ENCODE results near the gene HSD11B1. TPM values are rescaled to one million over a fixed set of nuclear protein-coding genes. Genes with fewer than 3 reads are reported as not detected.
A peak's percentile ranks its signal among the peaks of the same experiment; 100 is the strongest.

The HSD11B1 gene
- not detected for polyA plus RNA-seq (2013)

DNA sequence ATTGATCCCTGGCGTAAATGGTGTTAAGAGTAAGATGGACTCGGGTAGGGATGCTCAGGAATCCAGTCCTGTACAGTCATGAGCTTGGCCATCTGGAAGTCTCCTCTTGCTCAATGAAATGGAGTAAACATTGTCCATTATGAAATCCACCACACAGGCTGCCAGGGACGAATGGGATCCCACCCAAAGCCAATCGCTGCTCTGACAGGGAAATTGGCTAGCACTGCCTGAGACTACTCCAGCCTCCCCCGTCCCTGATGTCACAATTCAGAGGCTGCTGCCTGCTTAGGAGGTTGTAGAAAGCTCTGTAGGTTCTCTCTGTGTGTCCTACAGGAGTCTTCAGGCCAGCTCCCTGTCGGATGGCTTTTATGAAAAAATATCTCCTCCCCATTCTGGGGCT is at the start of gene HSD11B1:
HSD11B1 (plus strand) TSS at position 263 of the 400 bp plus-strand sequence; CDS start at position 360, 97 bp downstream.
- POLR2A ChIA-PET = no interaction called here
- 91% methylated on average over 4 of the region's 6 CpGs for WGBS (ENCODE audit: insufficient coverage)

DNA sequence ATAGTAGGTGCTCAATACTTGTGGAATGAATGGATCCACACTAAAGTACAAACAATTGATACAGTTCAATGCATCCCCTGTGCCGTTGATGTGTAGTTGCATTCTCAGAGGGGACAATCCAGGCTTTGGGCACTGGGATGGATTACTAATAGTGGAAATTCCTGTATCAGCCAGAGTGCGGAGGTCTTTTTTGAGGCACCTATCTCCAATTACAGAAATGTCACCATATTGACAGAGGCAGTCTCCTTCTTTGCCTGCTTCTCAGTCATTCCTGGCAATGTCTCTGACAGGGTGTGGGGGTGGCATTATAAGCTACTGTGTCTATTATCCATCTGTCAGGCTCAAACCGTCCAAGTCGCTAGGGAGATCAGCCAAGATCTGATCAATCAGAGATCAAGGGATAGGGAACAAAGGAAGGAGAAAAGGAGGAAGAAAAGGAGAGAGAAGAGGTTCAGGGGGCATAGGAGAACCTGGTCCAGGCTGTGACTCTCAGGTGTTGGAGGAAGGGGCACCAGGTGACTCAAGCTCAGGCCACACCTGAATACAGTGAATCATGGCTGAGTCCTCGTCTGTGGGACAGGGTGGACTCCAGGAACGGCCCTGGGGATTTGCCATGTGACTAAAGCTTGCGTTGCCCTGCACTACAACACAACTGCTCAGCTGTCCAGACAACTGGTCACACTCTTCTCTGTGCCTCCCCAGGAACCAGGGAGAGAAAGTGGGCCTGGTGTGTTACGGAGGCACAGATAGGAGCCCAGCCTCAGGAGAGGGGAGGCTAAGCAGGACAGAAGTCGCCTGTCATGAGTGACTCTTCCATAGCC is 49.0 kb upstream of the HSD11B1 start:
- H3K4me3 ChIP-seq (ENCODE audit: control insufficient read depth in 1 of 7, extremely low read depth in 1 of 7, insufficient read depth in 4 of 7, low read depth in 2 of 7, low read length in 6 of 7) = no peak overlapping the region
- no peaks in the 10 kb centered on the region for H3K9me3 ChIP-seq (ENCODE audit: control extremely low read depth in 1 of 5, control insufficient read depth in 4 of 5, insufficient read depth in 2 of 5, low read depth in 1 of 5, low read length in 4 of 5)
- ChIA-PET POLR2A (no interaction called here), CTCF (interaction anchor here (1.0 to 1.4 kb wide), 4 partner anchors 9 to 113 kb away, joined by 3 to 5 read pairs (median 3); partner anchors contain the start of gene G0S2)
- peaks cover 3 to 54% (median 27%) of the 10 kb centered on the region in 5 experiments for H3K27me3 ChIP-seq (replicated peaks in 2 of 5; ENCODE audit: control insufficient read depth in 4 of 5, insufficient read depth in 5 of 5, low read length in 4 of 5)
- H3K27ac ChIP-seq (ENCODE audit: insufficient read depth in 1 of 2, low read depth in 1 of 2, low read length in 2 of 2, poor library complexity in 1 of 2, severe bottlenecking in 2 of 2) = no peak overlapping the region
- peaks cover 9 to 27% (median 25%) of the 10 kb centered on the region in 4 experiments for H3K4me1 ChIP-seq (ENCODE audit: control extremely low read depth in 1 of 4, control insufficient read depth in 4 of 4, insufficient read depth in 4 of 4, low read length in 3 of 4)
- no peaks in the 10 kb centered on the region for H3K36me3 ChIP-seq (ENCODE audit: control insufficient read depth in 4 of 4, insufficient read depth in 4 of 4, low read length in 3 of 4)
- DNase-seq = no peak
- WGBS (ENCODE audit: insufficient coverage) = 96% methylated on average over 4 of the region's 9 CpGs

More for the DNA sequence above, at the start of gene HSD11B1:
- Histone ChIP-seq H3K36me3 (ENCODE audit: control insufficient read depth in 4 of 4, insufficient read depth in 4 of 4, low read length in 3 of 4) (no peaks in the 10 kb centered on the region), H3K4me1 (ENCODE audit: control extremely low read depth in 1 of 4, control insufficient read depth in 4 of 4, insufficient read depth in 4 of 4, low read length in 3 of 4) (no peaks in the 10 kb centered on the region), H3K9me3 (ENCODE audit: control extremely low read depth in 1 of 5, control insufficient read depth in 4 of 5, insufficient read depth in 2 of 5, low read depth in 1 of 5, low read length in 4 of 5) (no peaks in the 10 kb centered on the region), H3K27me3 (replicated peaks in 2 of 5; ENCODE audit: control insufficient read depth in 4 of 5, insufficient read depth in 5 of 5, low read length in 4 of 5) (peaks cover 0 to 2% (median 0%) of the 10 kb centered on the region in 5 experiments), H3K27ac (ENCODE audit: insufficient read depth in 1 of 2, low read depth in 1 of 2, low read length in 2 of 2, poor library complexity in 1 of 2, severe bottlenecking in 2 of 2) (no peak within 1 kb of the TSS), H3K4me3 (ENCODE audit: control insufficient read depth in 1 of 7, extremely low read depth in 1 of 7, insufficient read depth in 4 of 7, low read depth in 2 of 7, low read length in 6 of 7) (no peak within 1 kb of the TSS)
- CTCF ChIA-PET = interaction anchor here (1.4 kb wide), 1 partner anchor 10 kb away, joined by 4 read pairs; no protein-coding TSS in a partner anchor
- DNase-seq = no peak

- Histone ChIP-seq H3K27me3 (replicated peaks in 2 of 5; ENCODE audit: control insufficient read depth in 4 of 5, insufficient read depth in 5 of 5, low read length in 4 of 5) (peaks cover 10 to 65% (median 40%) of the 10 kb centered on the region in 5 experiments), H3K4me1 (ENCODE audit: control extremely low read depth in 1 of 4, control insufficient read depth in 4 of 4, insufficient read depth in 4 of 4, low read length in 3 of 4) (peaks cover 12 to 17% (median 16%) of the 10 kb centered on the region in 4 experiments), H3K4me3 (ENCODE audit: control insufficient read depth in 1 of 7, extremely low read depth in 1 of 7, insufficient read depth in 4 of 7, low read depth in 2 of 7, low read length in 6 of 7) (no peak overlapping the region), H3K9me3 (ENCODE audit: control extremely low read depth in 1 of 5, control insufficient read depth in 4 of 5, insufficient read depth in 2 of 5, low read depth in 1 of 5, low read length in 4 of 5) (no peaks in the 10 kb centered on the region), H3K27ac (ENCODE audit: insufficient read depth in 1 of 2, low read depth in 1 of 2, low read length in 2 of 2, poor library complexity in 1 of 2, severe bottlenecking in 2 of 2) (no peak overlapping the region), H3K36me3 (ENCODE audit: control insufficient read depth in 4 of 4, insufficient read depth in 4 of 4, low read length in 3 of 4) (no peaks in the 10 kb centered on the region)
- WGBS (ENCODE audit: insufficient coverage) = 96% methylated on average over 3 of the region's 9 CpGs
- peak in 2 of 3 donors; percentile 40 to 52 for DNase-seq
- POLR2A ChIA-PET = no interaction called here
- CTCF ChIA-PET = no interaction called here
Observed at GRCh38 chr1:209657140-209657879, 47.3 kb upstream of the HSD11B1 start.

DNA sequence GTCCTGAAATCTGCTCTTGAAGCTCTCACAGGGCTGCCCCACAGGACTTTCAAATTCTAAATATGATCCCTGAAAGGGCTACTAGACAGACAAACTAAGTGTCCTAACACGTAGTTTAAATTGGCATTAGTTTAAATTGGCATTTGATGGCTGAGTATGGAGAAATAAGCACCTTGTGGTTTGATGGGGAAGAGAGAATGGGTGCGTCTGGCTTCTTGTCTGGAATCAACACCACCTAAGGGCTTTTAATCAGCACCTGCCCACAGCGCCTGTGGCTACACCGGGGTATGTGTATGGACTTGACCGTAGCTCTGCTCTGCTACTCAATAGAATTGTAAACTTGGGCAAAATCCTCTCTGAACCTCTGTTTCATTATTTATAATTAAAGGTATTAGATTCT is 46.7 kb upstream of the HSD11B1 start:
- no peak for DNase-seq
- CTCF ChIA-PET = interaction anchor here (1.2 kb wide), 1 partner anchor 33 kb away, joined by 3 read pairs; no protein-coding TSS in a partner anchor
- H3K4me1 ChIP-seq (ENCODE audit: control extremely low read depth in 1 of 4, control insufficient read depth in 4 of 4, insufficient read depth in 4 of 4, low read length in 3 of 4) = peaks cover 11 to 15% (median 13%) of the 10 kb centered on the region in 4 experiments
- no peak overlapping the region for H3K27ac ChIP-seq (ENCODE audit: insufficient read depth in 1 of 2, low read depth in 1 of 2, low read length in 2 of 2, poor library complexity in 1 of 2, severe bottlenecking in 2 of 2)
- WGBS (ENCODE audit: insufficient coverage) = 30% methylated on average over 2 of the region's 5 CpGs
- no peak overlapping the region for H3K4me3 ChIP-seq (ENCODE audit: control insufficient read depth in 1 of 7, extremely low read depth in 1 of 7, insufficient read depth in 4 of 7, low read depth in 2 of 7, low read length in 6 of 7)
- no peaks in the 10 kb centered on the region for H3K9me3 ChIP-seq (ENCODE audit: control extremely low read depth in 1 of 5, control insufficient read depth in 4 of 5, insufficient read depth in 2 of 5, low read depth in 1 of 5, low read length in 4 of 5)
- no peaks in the 10 kb centered on the region for H3K36me3 ChIP-seq (ENCODE audit: control insufficient read depth in 4 of 4, insufficient read depth in 4 of 4, low read length in 3 of 4)
- POLR2A ChIA-PET = no interaction called here
- H3K27me3 ChIP-seq (replicated peaks in 2 of 5; ENCODE audit: control insufficient read depth in 4 of 5, insufficient read depth in 5 of 5, low read length in 4 of 5) = peaks cover 10 to 71% (median 45%) of the 10 kb centered on the region in 5 experiments

DNA sequence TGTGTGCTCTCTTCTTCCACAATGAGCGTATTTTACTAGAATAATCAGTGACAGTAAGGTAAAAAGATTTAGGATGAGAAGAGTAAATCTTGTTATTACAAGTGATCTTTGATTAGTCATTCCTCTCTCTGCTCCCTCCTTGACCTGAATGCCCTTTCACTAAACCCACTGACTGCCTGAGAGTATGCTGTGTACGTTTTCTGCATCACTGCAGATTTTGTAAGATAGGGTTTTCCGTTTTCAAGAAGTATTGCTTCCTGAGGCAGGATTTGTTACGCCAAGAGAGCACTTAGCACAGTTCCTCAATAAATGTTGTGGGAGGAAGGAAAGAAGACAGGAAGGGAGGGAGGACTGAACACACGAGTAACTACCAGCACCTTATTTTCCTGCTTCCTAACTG is 44.7 kb upstream of the HSD11B1 start:
- Histone ChIP-seq H3K36me3 (ENCODE audit: control insufficient read depth in 4 of 4, insufficient read depth in 4 of 4, low read length in 3 of 4) (no peaks in the 10 kb centered on the region), H3K9me3 (ENCODE audit: control extremely low read depth in 1 of 5, control insufficient read depth in 4 of 5, insufficient read depth in 2 of 5, low read depth in 1 of 5, low read length in 4 of 5) (no peaks in the 10 kb centered on the region), H3K27ac (ENCODE audit: insufficient read depth in 1 of 2, low read depth in 1 of 2, low read length in 2 of 2, poor library complexity in 1 of 2, severe bottlenecking in 2 of 2) (no peak overlapping the region), H3K4me3 (ENCODE audit: control insufficient read depth in 1 of 7, extremely low read depth in 1 of 7, insufficient read depth in 4 of 7, low read depth in 2 of 7, low read length in 6 of 7) (no peak overlapping the region), H3K4me1 (ENCODE audit: control extremely low read depth in 1 of 4, control insufficient read depth in 4 of 4, insufficient read depth in 4 of 4, low read length in 3 of 4) (peaks cover 0 to 11% (median 8%) of the 10 kb centered on the region in 4 experiments), H3K27me3 (replicated peaks in 2 of 5; ENCODE audit: control insufficient read depth in 4 of 5, insufficient read depth in 5 of 5, low read length in 4 of 5) (peaks cover 10 to 76% (median 41%) of the 10 kb centered on the region in 5 experiments)
- POLR2A ChIA-PET = no interaction called here
- CTCF ChIA-PET = no interaction called here
- peak; percentile 42 to 52 (median 46) for DNase-seq
- WGBS (ENCODE audit: insufficient coverage) = 0% methylated on average over 1 of the region's 5 CpGs

GRCh38 chr1:209661071-209661470 is 43.6 kb upstream of the HSD11B1 start:
- POLR2A ChIA-PET = interaction anchor here (1.9 kb wide), 1 partner anchor 12 kb away, joined by 4 read pairs; no protein-coding TSS in a partner anchor
- Histone ChIP-seq H3K9me3 (ENCODE audit: control extremely low read depth in 1 of 5, control insufficient read depth in 4 of 5, insufficient read depth in 2 of 5, low read depth in 1 of 5, low read length in 4 of 5) (no peaks in the 10 kb centered on the region), H3K27ac (ENCODE audit: insufficient read depth in 1 of 2, low read depth in 1 of 2, low read length in 2 of 2, poor library complexity in 1 of 2, severe bottlenecking in 2 of 2) (no peak overlapping the region), H3K27me3 (replicated peaks in 2 of 5; ENCODE audit: control insufficient read depth in 4 of 5, insufficient read depth in 5 of 5, low read length in 4 of 5) (peaks cover 10 to 71% (median 38%) of the 10 kb centered on the region in 5 experiments), H3K4me1 (ENCODE audit: control extremely low read depth in 1 of 4, control insufficient read depth in 4 of 4, insufficient read depth in 4 of 4, low read length in 3 of 4) (peaks cover 0 to 11% (median 8%) of the 10 kb centered on the region in 4 experiments), H3K4me3 (ENCODE audit: control insufficient read depth in 1 of 7, extremely low read depth in 1 of 7, insufficient read depth in 4 of 7, low read depth in 2 of 7, low read length in 6 of 7) (no peak overlapping the region), H3K36me3 (ENCODE audit: control insufficient read depth in 4 of 4, insufficient read depth in 4 of 4, low read length in 3 of 4) (no peaks in the 10 kb centered on the region)
- no peak for DNase-seq
- CTCF ChIA-PET = no interaction called here
- WGBS (ENCODE audit: insufficient coverage) = no CpG with 5 or more reads among the region's 1 CpG

Measured in common myeloid progenitor, CD34-positive (primary cell).